HEK293 (cell line): ENCODE measurements around the gene GCLM.

Experiments used
- GLIS1 ChIP-seq: fragments of 450-650 bp; formaldehyde crosslinking; IDR thresholded peaks from 2 replicates; pipeline ENCODE4 v1.5.1; 2016; ENCODE audit warnings: missing biosample characterization, missing genetic modification characterization
- HOXA7 ChIP-seq: sonication (generic); formaldehyde crosslinking; IDR thresholded peaks from 2 replicates; pipeline ENCODE4 v1.8.1; 2022; ENCODE audit warnings: missing genetic modification reagents, borderline replicate concordance
- KLF10 ChIP-seq: fragments of 450-650 bp; IDR thresholded peaks from 2 replicates; pipeline ENCODE4 v1.5.1; 2018; ENCODE audit warnings: missing biosample characterization, mild to moderate bottlenecking, missing genetic modification characterization
- REPIN1 ChIP-seq: fragments of 450-650 bp; formaldehyde crosslinking; IDR thresholded peaks from 2 replicates; pipeline ENCODE4 v1.5.1; 2017; ENCODE audit warnings: missing biosample characterization, missing genetic modification characterization, low read depth
- ZBTB20 ChIP-seq: fragments of 450-650 bp; formaldehyde crosslinking; IDR thresholded peaks from 2 replicates; pipeline ENCODE4 v1.5.1; 2016; ENCODE audit warnings: missing biosample characterization, missing genetic modification characterization
- ZNF132 ChIP-seq: fragments of 450-650 bp; formaldehyde crosslinking; IDR thresholded peaks from 2 replicates; pipeline ENCODE4 v1.5.1; 2017; ENCODE audit warnings: missing biosample characterization, missing genetic modification characterization, borderline replicate concordance
- ZNF169 ChIP-seq: fragments of 450-650 bp; formaldehyde crosslinking; IDR thresholded peaks from 2 replicates; pipeline ENCODE4 v1.5.1; 2016; ENCODE audit warnings: missing biosample characterization, missing genetic modification characterization
- ZNF175 ChIP-seq: fragments of 450-650 bp; formaldehyde crosslinking; IDR thresholded peaks from 2 replicates; pipeline ENCODE4 v1.5.1; 2016; ENCODE audit warnings: missing biosample characterization, missing genetic modification characterization
- ZNF433 ChIP-seq: fragments of 450-650 bp; formaldehyde crosslinking; IDR thresholded peaks from 2 replicates; pipeline ENCODE4 v1.5.1; 2016; ENCODE audit warnings: missing biosample characterization, missing genetic modification characterization, low read depth
- ZNF501 ChIP-seq: fragments of 450-650 bp; formaldehyde crosslinking; IDR thresholded peaks from 2 replicates; pipeline ENCODE4 v1.5.1; 2016; ENCODE audit warnings: missing biosample characterization, missing genetic modification characterization
- ZNF621 ChIP-seq: fragments of 450-650 bp; formaldehyde crosslinking; IDR thresholded peaks from 2 replicates; pipeline ENCODE4 v1.5.1; 2017; ENCODE audit warnings: missing biosample characterization, missing genetic modification characterization
- ZNF623 ChIP-seq: fragments of 450-650 bp; formaldehyde crosslinking; IDR thresholded peaks from 2 replicates; pipeline ENCODE4 v1.5.1; 2016; ENCODE audit warnings: missing biosample characterization, missing genetic modification characterization
- ZNF785 ChIP-seq: fragments of 450-650 bp; formaldehyde crosslinking; IDR thresholded peaks from 2 replicates; pipeline ENCODE4 v1.5.1; 2016; ENCODE audit warnings: missing biosample characterization, missing genetic modification characterization
- ZSCAN23 ChIP-seq: fragments of 450-650 bp; formaldehyde crosslinking; IDR thresholded peaks from 2 replicates; pipeline ENCODE4 v1.5.1; 2016; ENCODE audit warnings: missing biosample characterization, missing genetic modification characterization
- TF ChIP-seq, protein P1 (sequence below): sonication (generic); formaldehyde crosslinking; IDR thresholded peaks from 2 replicates; pipeline ENCODE4 v1.8.1; 2022; ENCODE audit warnings: mild to moderate bottlenecking, moderate library complexity, missing genetic modification reagents
- TF ChIP-seq, protein P2 (sequence below): fragments of 450-650 bp; formaldehyde crosslinking; IDR thresholded peaks from 2 replicates; pipeline ENCODE4 v1.5.1; 2016; ENCODE audit warnings: missing biosample characterization, missing genetic modification characterization
- TF ChIP-seq, protein P3 (sequence below): fragments of 450-650 bp; formaldehyde crosslinking; IDR thresholded peaks from 2 replicates; pipeline ENCODE4 v1.5.1; 2016; ENCODE audit warnings: missing biosample characterization, missing genetic modification characterization, borderline replicate concordance
- TF ChIP-seq, protein P4 (sequence below): fragments of 450-650 bp; IDR thresholded peaks from 2 replicates; pipeline ENCODE4 v1.5.1; 2018; ENCODE audit warnings: missing biosample characterization, missing genetic modification characterization
- TF ChIP-seq, protein P5 (sequence below): fragments of 450-650 bp; formaldehyde crosslinking; conservative IDR thresholded peaks from 2 replicates; pipeline ENCODE4 v1.5.1; 2016; ENCODE audit warnings: low read depth, missing biosample characterization, missing genetic modification characterization
- TF ChIP-seq, protein P6 (sequence below): fragments of 450-650 bp; formaldehyde crosslinking; IDR thresholded peaks from 2 replicates; pipeline ENCODE4 v1.5.0; 2017; ENCODE audit warnings: missing biosample characterization, missing genetic modification characterization, borderline replicate concordance

The GCLM gene

DNA sequence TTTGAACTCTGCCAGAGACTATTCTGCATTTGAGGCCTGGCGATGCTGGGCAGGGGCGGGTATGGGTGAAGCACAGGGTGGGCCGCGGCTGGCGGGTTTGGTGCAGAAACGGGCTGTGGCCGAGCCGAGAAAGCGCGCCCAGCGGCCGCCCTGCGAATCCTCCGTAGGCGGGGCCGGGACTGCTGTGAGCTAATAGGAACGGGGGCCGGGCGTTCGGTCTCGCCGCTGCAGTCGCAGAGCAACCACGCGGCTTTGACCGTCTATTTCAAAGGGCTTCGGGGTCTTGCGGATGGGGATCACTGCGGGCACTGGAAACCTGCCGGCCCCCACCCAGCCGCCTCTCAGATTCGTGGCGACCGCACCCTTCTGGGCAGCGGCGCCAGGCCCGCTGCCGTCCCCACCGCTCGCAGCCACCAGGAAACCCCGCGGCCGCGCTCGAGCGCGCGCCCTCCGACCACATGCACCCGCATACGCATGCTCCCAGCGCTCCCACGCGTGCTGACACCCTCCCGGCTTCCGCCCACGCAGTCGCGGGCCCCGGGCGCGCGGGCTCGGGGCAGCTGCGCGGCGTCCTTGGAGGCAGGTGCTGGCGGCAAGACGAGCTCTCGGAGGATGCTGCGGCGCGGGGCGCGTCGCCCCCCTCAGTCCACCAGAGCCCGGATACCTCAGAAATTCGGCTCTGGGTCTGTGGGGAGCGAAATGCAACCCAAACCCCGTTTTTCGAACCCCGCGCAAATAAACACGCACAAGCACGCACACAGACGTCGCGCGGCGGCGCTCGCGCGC lies 62.8 kb downstream of the GCLM start (continued):
- TF ChIP-seq, protein P1, sequence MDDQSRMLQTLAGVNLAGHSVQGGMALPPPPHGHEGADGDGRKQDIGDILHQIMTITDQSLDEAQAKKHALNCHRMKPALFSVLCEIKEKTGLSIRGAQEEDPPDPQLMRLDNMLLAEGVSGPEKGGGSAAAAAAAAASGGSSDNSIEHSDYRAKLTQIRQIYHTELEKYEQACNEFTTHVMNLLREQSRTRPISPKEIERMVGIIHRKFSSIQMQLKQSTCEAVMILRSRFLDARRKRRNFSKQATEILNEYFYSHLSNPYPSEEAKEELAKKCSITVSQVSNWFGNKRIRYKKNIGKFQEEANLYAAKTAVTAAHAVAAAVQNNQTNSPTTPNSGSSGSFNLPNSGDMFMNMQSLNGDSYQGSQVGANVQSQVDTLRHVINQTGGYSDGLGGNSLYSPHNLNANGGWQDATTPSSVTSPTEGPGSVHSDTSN (CRISPR knock-in tag), result no peak; the same call in 1 of the 2 replicates
- TF ChIP-seq ZSCAN23 (tag by site-specific recombination) (no peak), ZNF621 (tag by site-specific recombination) (no peak), ZNF623 (tag by site-specific recombination) (no peak), ZNF169 (tag by site-specific recombination) (no peak), ZBTB20 (tag by site-specific recombination) (peak; percentile 83), HOXA7 (no peak), ZNF501 (tag by site-specific recombination) (peak; percentile 75; the same call in 1 of the 2 replicates), ZNF132 (tag by site-specific recombination) (no peak), REPIN1 (tag by site-specific recombination) (no peak), ZNF433 (tag by site-specific recombination) (no peak), ZNF785 (tag by site-specific recombination) (peak; percentile 58; the same call in 1 of the 2 replicates), KLF10 (tag by site-specific recombination) (peak; percentile 77; the same call in 1 of the 2 replicates), ZNF175 (no peak), GLIS1 (tag by site-specific recombination) (no peak)
- TF ChIP-seq, protein P2, sequence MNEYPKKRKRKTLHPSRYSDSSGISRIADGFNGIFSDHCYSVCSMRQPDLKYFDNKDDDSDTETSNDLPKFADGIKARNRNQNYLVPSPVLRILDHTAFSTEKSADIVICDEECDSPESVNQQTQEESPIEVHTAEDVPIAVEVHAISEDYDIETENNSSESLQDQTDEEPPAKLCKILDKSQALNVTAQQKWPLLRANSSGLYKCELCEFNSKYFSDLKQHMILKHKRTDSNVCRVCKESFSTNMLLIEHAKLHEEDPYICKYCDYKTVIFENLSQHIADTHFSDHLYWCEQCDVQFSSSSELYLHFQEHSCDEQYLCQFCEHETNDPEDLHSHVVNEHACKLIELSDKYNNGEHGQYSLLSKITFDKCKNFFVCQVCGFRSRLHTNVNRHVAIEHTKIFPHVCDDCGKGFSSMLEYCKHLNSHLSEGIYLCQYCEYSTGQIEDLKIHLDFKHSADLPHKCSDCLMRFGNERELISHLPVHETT (tag by site-specific recombination), result no peak
- TF ChIP-seq, protein P3, sequence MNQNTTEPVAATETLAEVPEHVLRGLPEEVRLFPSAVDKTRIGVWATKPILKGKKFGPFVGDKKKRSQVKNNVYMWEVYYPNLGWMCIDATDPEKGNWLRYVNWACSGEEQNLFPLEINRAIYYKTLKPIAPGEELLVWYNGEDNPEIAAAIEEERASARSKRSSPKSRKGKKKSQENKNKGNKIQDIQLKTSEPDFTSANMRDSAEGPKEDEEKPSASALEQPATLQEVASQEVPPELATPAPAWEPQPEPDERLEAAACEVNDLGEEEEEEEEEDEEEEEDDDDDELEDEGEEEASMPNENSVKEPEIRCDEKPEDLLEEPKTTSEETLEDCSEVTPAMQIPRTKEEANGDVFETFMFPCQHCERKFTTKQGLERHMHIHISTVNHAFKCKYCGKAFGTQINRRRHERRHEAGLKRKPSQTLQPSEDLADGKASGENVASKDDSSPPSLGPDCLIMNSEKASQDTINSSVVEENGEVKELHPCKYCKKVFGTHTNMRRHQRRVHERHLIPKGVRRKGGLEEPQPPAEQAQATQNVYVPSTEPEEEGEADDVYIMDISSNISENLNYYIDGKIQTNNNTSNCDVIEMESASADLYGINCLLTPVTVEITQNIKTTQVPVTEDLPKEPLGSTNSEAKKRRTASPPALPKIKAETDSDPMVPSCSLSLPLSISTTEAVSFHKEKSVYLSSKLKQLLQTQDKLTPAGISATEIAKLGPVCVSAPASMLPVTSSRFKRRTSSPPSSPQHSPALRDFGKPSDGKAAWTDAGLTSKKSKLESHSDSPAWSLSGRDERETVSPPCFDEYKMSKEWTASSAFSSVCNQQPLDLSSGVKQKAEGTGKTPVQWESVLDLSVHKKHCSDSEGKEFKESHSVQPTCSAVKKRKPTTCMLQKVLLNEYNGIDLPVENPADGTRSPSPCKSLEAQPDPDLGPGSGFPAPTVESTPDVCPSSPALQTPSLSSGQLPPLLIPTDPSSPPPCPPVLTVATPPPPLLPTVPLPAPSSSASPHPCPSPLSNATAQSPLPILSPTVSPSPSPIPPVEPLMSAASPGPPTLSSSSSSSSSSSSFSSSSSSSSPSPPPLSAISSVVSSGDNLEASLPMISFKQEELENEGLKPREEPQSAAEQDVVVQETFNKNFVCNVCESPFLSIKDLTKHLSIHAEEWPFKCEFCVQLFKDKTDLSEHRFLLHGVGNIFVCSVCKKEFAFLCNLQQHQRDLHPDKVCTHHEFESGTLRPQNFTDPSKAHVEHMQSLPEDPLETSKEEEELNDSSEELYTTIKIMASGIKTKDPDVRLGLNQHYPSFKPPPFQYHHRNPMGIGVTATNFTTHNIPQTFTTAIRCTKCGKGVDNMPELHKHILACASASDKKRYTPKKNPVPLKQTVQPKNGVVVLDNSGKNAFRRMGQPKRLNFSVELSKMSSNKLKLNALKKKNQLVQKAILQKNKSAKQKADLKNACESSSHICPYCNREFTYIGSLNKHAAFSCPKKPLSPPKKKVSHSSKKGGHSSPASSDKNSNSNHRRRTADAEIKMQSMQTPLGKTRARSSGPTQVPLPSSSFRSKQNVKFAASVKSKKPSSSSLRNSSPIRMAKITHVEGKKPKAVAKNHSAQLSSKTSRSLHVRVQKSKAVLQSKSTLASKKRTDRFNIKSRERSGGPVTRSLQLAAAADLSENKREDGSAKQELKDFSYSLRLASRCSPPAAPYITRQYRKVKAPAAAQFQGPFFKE (tag by site-specific recombination), result no peak
- TF ChIP-seq, protein P4, sequence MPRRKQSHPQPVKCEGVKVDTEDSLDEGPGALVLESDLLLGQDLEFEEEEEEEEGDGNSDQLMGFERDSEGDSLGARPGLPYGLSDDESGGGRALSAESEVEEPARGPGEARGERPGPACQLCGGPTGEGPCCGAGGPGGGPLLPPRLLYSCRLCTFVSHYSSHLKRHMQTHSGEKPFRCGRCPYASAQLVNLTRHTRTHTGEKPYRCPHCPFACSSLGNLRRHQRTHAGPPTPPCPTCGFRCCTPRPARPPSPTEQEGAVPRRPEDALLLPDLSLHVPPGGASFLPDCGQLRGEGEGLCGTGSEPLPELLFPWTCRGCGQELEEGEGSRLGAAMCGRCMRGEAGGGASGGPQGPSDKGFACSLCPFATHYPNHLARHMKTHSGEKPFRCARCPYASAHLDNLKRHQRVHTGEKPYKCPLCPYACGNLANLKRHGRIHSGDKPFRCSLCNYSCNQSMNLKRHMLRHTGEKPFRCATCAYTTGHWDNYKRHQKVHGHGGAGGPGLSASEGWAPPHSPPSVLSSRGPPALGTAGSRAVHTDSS (tag by site-specific recombination), result 0 out of 2 replicates have a peak, but pooled peaks have one; percentile 37
- TF ChIP-seq, protein P5, sequence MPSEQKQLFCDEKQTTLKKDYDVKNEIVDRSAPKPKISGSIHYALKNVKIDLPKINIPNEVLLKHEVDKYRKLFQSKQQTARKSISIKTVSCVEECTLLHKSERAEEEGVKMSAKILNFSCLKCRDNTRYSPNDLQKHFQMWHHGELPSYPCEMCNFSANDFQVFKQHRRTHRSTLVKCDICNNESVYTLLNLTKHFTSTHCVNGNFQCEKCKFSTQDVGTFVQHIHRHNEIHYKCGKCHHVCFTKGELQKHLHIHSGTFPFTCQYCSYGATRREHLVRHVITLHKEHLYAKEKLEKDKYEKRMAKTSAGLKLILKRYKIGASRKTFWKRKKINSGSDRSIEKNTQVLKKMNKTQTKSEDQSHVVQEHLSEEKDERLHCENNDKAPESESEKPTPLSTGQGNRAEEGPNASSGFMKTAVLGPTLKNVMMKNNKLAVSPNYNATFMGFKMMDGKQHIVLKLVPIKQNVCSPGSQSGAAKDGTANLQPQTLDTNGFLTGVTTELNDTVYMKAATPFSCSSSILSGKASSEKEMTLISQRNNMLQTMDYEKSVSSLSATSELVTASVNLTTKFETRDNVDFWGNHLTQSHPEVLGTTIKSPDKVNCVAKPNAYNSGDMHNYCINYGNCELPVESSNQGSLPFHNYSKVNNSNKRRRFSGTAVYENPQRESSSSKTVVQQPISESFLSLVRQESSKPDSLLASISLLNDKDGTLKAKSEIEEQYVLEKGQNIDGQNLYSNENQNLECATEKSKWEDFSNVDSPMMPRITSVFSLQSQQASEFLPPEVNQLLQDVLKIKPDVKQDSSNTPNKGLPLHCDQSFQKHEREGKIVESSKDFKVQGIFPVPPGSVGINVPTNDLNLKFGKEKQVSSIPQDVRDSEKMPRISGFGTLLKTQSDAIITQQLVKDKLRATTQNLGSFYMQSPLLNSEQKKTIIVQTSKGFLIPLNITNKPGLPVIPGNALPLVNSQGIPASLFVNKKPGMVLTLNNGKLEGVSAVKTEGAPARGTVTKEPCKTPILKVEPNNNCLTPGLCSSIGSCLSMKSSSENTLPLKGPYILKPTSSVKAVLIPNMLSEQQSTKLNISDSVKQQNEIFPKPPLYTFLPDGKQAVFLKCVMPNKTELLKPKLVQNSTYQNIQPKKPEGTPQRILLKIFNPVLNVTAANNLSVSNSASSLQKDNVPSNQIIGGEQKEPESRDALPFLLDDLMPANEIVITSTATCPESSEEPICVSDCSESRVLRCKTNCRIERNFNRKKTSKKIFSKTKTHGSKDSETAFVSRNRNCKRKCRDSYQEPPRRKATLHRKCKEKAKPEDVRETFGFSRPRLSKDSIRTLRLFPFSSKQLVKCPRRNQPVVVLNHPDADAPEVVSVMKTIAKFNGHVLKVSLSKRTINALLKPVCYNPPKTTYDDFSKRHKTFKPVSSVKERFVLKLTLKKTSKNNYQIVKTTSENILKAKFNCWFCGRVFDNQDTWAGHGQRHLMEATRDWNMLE (tag by site-specific recombination), result no peak
- TF ChIP-seq, protein P6, sequence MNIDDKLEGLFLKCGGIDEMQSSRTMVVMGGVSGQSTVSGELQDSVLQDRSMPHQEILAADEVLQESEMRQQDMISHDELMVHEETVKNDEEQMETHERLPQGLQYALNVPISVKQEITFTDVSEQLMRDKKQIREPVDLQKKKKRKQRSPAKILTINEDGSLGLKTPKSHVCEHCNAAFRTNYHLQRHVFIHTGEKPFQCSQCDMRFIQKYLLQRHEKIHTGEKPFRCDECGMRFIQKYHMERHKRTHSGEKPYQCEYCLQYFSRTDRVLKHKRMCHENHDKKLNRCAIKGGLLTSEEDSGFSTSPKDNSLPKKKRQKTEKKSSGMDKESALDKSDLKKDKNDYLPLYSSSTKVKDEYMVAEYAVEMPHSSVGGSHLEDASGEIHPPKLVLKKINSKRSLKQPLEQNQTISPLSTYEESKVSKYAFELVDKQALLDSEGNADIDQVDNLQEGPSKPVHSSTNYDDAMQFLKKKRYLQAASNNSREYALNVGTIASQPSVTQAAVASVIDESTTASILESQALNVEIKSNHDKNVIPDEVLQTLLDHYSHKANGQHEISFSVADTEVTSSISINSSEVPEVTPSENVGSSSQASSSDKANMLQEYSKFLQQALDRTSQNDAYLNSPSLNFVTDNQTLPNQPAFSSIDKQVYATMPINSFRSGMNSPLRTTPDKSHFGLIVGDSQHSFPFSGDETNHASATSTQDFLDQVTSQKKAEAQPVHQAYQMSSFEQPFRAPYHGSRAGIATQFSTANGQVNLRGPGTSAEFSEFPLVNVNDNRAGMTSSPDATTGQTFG (tag by site-specific recombination), result no peak
